Testis (tissue), 2 donors: ENCODE measurements around the gene GEMIN5.

ENCODE experiments used
- POLR2A ChIP-seq: fragments of 450-650 bp; IDR thresholded peaks from one replicate; pipeline ENCODE4 v1.6.1; 2017; ENCODE audit warnings: antibody characterized with exemption, mild to moderate bottlenecking, moderate library complexity
- TF ChIP-seq, protein P1 (sequence below), 3 experiments: fragments of 450-650 bp in 2 of 3; fragments of 200-600 bp in 1 of 3; sonication (generic) in 1 of 3; IDR thresholded peaks; one replicate each; pipeline ENCODE4 v1.5.1; 2016 to 2019; ENCODE audit warnings: antibody characterized with exemption in 3 of 3, mild to moderate bottlenecking in 2 of 3, moderate library complexity in 1 of 3

DNA sequence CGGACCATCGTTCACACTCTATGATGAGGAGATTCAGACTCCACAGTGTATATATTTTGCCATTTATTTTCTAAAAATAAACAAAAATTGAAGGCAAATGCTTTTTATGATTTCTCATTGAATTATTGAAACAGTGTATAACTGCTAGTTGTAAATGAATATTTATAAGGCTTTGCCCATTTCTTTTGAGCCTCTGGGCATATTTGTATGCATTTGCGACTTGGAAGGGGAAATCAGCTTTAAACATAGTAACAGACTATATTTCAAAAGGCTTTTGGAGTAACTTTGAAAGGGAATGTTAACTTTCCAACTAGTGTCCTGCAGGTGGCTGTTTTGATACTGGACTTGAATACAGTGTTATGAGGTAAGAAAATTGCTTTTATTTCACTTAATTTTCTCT is 28.9 kb upstream of the GEMIN5 start:
- TF ChIP-seq, protein P1, sequence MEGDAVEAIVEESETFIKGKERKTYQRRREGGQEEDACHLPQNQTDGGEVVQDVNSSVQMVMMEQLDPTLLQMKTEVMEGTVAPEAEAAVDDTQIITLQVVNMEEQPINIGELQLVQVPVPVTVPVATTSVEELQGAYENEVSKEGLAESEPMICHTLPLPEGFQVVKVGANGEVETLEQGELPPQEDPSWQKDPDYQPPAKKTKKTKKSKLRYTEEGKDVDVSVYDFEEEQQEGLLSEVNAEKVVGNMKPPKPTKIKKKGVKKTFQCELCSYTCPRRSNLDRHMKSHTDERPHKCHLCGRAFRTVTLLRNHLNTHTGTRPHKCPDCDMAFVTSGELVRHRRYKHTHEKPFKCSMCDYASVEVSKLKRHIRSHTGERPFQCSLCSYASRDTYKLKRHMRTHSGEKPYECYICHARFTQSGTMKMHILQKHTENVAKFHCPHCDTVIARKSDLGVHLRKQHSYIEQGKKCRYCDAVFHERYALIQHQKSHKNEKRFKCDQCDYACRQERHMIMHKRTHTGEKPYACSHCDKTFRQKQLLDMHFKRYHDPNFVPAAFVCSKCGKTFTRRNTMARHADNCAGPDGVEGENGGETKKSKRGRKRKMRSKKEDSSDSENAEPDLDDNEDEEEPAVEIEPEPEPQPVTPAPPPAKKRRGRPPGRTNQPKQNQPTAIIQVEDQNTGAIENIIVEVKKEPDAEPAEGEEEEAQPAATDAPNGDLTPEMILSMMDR (IDR thresholded peaks at IDR 0.05), result no peak
- no peak for TF ChIP-seq POLR2A
